Measurements from ENCODE around the gene ZNF101. TPM values are rescaled to one million over a fixed set of nuclear protein-coding genes. Genes with fewer than 3 reads are reported as not detected.

Gene ZNF101
- total RNA-seq, result 10 to 100 TPM in 2 of 4 donors, 1 to 10 TPM in 2; 4.0 to 12.0 (median 10.5) TPM

- H3K4me3 ChIP-seq, result peak within 1 kb of the TSS; percentile 56 to 94 (median 82)
- H3K27me3 ChIP-seq, result no peaks in the 10 kb centered on the region
- no peaks in the 10 kb centered on the region for H3K9me3 ChIP-seq
- peaks cover 0 to 14% (median 0%) of the 10 kb centered on the region in 3 donors for H3K36me3 ChIP-seq
- TF ChIP-seq, protein P1, sequence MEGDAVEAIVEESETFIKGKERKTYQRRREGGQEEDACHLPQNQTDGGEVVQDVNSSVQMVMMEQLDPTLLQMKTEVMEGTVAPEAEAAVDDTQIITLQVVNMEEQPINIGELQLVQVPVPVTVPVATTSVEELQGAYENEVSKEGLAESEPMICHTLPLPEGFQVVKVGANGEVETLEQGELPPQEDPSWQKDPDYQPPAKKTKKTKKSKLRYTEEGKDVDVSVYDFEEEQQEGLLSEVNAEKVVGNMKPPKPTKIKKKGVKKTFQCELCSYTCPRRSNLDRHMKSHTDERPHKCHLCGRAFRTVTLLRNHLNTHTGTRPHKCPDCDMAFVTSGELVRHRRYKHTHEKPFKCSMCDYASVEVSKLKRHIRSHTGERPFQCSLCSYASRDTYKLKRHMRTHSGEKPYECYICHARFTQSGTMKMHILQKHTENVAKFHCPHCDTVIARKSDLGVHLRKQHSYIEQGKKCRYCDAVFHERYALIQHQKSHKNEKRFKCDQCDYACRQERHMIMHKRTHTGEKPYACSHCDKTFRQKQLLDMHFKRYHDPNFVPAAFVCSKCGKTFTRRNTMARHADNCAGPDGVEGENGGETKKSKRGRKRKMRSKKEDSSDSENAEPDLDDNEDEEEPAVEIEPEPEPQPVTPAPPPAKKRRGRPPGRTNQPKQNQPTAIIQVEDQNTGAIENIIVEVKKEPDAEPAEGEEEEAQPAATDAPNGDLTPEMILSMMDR (IDR thresholded peaks at IDR 0.05), result peak in 1 of 5 experiments; percentile 17
- TF ChIP-seq EP300 (IDR thresholded peaks at IDR 0.05) (peak; percentile 43 to 82), POLR2A (IDR thresholded peaks at IDR 0.05) (peak; percentile 26 to 57)
- WGBS, 2 donors, result 2 to 4% methylated on average over 26 to 27 of the region's 36 CpGs
- DNase-seq (ENCODE audit: low spot score in 2 of 2), result peak; percentile 82 to 88
- H3K4me1 ChIP-seq, result peaks cover 0 to 12% (median 10%) of the 10 kb centered on the region in 4 donors
- peak within 1 kb of the TSS in 3 of 4 donors; percentile 82 to 87 (median 87) for H3K27ac ChIP-seq
Observed at GRCh38 chr19:19668230-19669012, at the start of gene ZNF101. ZNF101 (plus strand) TSS chr19:19668839; CDS start chr19:19668964, 125 bp downstream.

GRCh38 chr19:19619181-19619848 lies 49.3 kb upstream of the ZNF101 start:
- Histone ChIP-seq H3K36me3 (no peaks in the 10 kb centered on the region), H3K27ac (no peak overlapping the region), H3K9me3 (no peaks in the 10 kb centered on the region), H3K4me1 (peaks cover 0 to 11% (median 0%) of the 10 kb centered on the region in 4 donors), H3K4me3 (peak overlapping the region in 2 of 4 donors; percentile 51 to 64), H3K27me3 (peaks cover 0 to 9% of the 10 kb centered on the region in 2 donors)
- no peak for DNase-seq (ENCODE audit: low spot score in 2 of 2)
- 56 to 61% methylated on average over 21 of the region's 21 CpGs for WGBS, 2 donors
- TF ChIP-seq, protein P1 (IDR thresholded peaks at IDR 0.05), result no peak
- TF ChIP-seq POLR2A (IDR thresholded peaks at IDR 0.05) (no peak), EP300 (IDR thresholded peaks at IDR 0.05) (no peak)

DNA sequence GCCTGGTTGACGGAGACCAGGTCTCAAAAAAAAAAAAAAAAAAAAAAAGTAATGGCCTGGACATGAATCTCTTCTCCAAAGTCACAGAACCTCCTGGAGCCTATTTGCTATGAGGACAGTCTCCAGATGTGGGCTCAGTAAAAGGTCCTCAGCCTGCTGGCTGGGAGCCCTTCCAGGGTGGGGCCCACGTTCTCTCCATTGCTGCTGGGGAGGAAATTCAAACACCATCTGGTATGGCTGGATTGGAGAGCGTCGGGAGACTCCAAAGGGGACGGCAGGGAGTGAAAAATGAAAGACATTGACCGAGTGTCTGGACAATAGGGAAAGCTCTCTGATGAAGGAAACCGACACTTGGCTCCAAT lies 48.8 kb upstream of the ZNF101 start:
- Histone ChIP-seq H3K4me3 (no peak overlapping the region), H3K27me3 (peaks cover 0 to 9% of the 10 kb centered on the region in 2 donors), H3K4me1 (peaks cover 0 to 11% (median 0%) of the 10 kb centered on the region in 4 donors), H3K27ac (no peak overlapping the region), H3K36me3 (no peaks in the 10 kb centered on the region), H3K9me3 (no peaks in the 10 kb centered on the region)
- TF ChIP-seq EP300 (IDR thresholded peaks at IDR 0.05) (no peak), POLR2A (IDR thresholded peaks at IDR 0.05) (no peak)
- TF ChIP-seq, protein P1 (IDR thresholded peaks at IDR 0.05), result no peak
- no peak for DNase-seq (ENCODE audit: low spot score in 2 of 2)
- 63 to 72% methylated on average over 7 of the region's 7 CpGs for WGBS, 2 donors

GRCh38 chr19:19623383-19623782 lies 45.3 kb upstream of the ZNF101 start:
- 83 to 84% methylated on average over 5 of the region's 5 CpGs for WGBS, 2 donors
- Histone ChIP-seq H3K9me3 (no peaks in the 10 kb centered on the region), H3K4me3 (no peak overlapping the region), H3K36me3 (no peaks in the 10 kb centered on the region), H3K4me1 (peaks cover 0 to 20% (median 4%) of the 10 kb centered on the region in 4 donors), H3K27me3 (peaks cover 0 to 9% of the 10 kb centered on the region in 2 donors), H3K27ac (no peak overlapping the region)
- no peak for DNase-seq (ENCODE audit: low spot score in 2 of 2)
- TF ChIP-seq POLR2A (IDR thresholded peaks at IDR 0.05), result no peak
- no peak for TF ChIP-seq EP300 (IDR thresholded peaks at IDR 0.05)
- TF ChIP-seq, protein P1 (IDR thresholded peaks at IDR 0.05), result no peak

Data from tibial nerve (tissue), 4 donors.